Mucosa of descending colon (tissue), 3 donors: ENCODE measurements around the gene TECPR2. TPM values are rescaled to one million over a fixed set of nuclear protein-coding genes. Genes with fewer than 3 reads are reported as not detected.
A peak's percentile ranks its signal among the peaks of the same experiment; 100 is the strongest.

ENCODE experiments used
- ATAC-seq: fragments of 200-7000 bp; cut with Tn5 transposase; one replicate; pipeline ENCODE4 v1.9.1; 2020; ENCODE audit warnings: mild to moderate bottlenecking, moderate library complexity
- DNase-seq, 3 donors: peaks; one replicate each; pipeline ENCODE4 v3.0.0-alpha.2; 2020
- H3K36me3 ChIP-seq: fragments of 200-600 bp; one replicate; pipeline ENCODE4 v1.8.0; 2021; ENCODE audit warnings: low read depth, mild to moderate bottlenecking
- H3K4me1 ChIP-seq: fragments of 200-600 bp; one replicate; pipeline ENCODE4 v1.8.0; 2021; ENCODE audit warnings: low read depth, mild to moderate bottlenecking
- H3K4me3 ChIP-seq: fragments of 200-600 bp; one replicate; pipeline ENCODE4 v1.8.0; 2021; ENCODE audit warnings: mild to moderate bottlenecking
- H3K9me3 ChIP-seq: fragments of 200-600 bp; one replicate; pipeline ENCODE4 v1.8.0; 2021; ENCODE audit warnings: mild to moderate bottlenecking
- CTCF ChIP-seq: fragments of 200-600 bp; IDR thresholded peaks from one replicate; pipeline ENCODE4 v1.8.0; 2022; ENCODE audit warnings: antibody characterized with exemption, mild to moderate bottlenecking
- intact Hi-C, 2 donors: fragments of 100-400 bp; cut with DNase I in 1 of 2; cut with micrococcal nuclease in 1 of 2; formaldehyde crosslinking; loops; one replicate each; pipeline versions ENCODE4 v1.11.0 to v1.11.1; 2022; cut with DNase I, micrococcal nuclease
- total RNA-seq, 3 donors: library from RNA; stranded (reverse); fragmentation: NEBNext Ultra II Directional in 2 of 3; extraction: Animal tissue kit (Norgen Biotek cat#: 25700) in 2 of 3; gene quantifications; one replicate each; pipeline versions ENCODE4 v1.2.1 to v1.2.4, GENCODE V29; 2021 to 2023
- donor health status: DM: no; HTN: no; CAD: no; lungs with moderate emphysema.
- donor health status: DM: no; HTN: no; CAD: no.
- donor health status: DM: no; HTN: yes; CAD: no.

TECPR2 gene
- total RNA-seq, 3 donors from 2014 or later, result 11.2 to 33.5 (median 21.2) TPM

GRCh38 chr14:102356280-102356679, 6.5 kb upstream of the TECPR2 start:
- TF ChIP-seq CTCF, result no peak
- no peaks in the 10 kb centered on the region for H3K9me3 ChIP-seq
- intact Hi-C loops, result no loop called here
- ATAC-seq, result no peak
- no peaks in the 10 kb centered on the region for H3K36me3 ChIP-seq
- peaks cover 3% of the 10 kb centered on the region for H3K4me1 ChIP-seq
- no peak overlapping the region for H3K4me3 ChIP-seq
- DNase-seq, result no peak

- intact Hi-C loops, result no loop called here
- ATAC-seq, result no peak
These were observed 3.4 kb upstream of the TECPR2 start for GRCh38 chr14:102359341-102359740.

GRCh38 chr14:102360388-102360787, 2.4 kb upstream of the TECPR2 start:
- DNase-seq (no peak), ATAC-seq (no peak)
- H3K4me1 ChIP-seq, result peaks cover 18% of the 10 kb centered on the region
- no peak overlapping the region for H3K4me3 ChIP-seq
- TF ChIP-seq CTCF, result no peak
- intact Hi-C loops, result no loop called here
- no peaks in the 10 kb centered on the region for H3K36me3 ChIP-seq
- no peaks in the 10 kb centered on the region for H3K9me3 ChIP-seq

More at GRCh38 chr14:102359341-102359740, 3.4 kb upstream of the TECPR2 start:
- no peak for DNase-seq
- Histone ChIP-seq H3K4me3 (no peak overlapping the region), H3K36me3 (no peaks in the 10 kb centered on the region), H3K4me1 (peaks cover 18% of the 10 kb centered on the region), H3K9me3 (no peaks in the 10 kb centered on the region)
- no peak for TF ChIP-seq CTCF

- peaks cover 18% of the 10 kb centered on the region for H3K4me1 ChIP-seq
- intact Hi-C loops, result no loop called here
- no peaks in the 10 kb centered on the region for H3K9me3 ChIP-seq
- H3K4me3 ChIP-seq, result peak overlapping the region; percentile 75
- ATAC-seq, result peak; percentile 6
- no peak for TF ChIP-seq CTCF
- DNase-seq, result no peak
- H3K36me3 ChIP-seq, result no peaks in the 10 kb centered on the region
These were observed 657 bp upstream of the TECPR2 start for GRCh38 chr14:102362084-102362483.

- H3K9me3 ChIP-seq, result no peaks in the 10 kb centered on the region
- DNase-seq (peak in 1 of 3 donors; percentile 43), ATAC-seq (peak; percentile 58)
- no peak for TF ChIP-seq CTCF
- intact Hi-C loops, result no loop called here
- H3K36me3 ChIP-seq, result no peaks in the 10 kb centered on the region
- H3K4me3 ChIP-seq, result peak overlapping the region; percentile 75
- peaks cover 18% of the 10 kb centered on the region for H3K4me1 ChIP-seq
These were observed 622 bp downstream of the TECPR2 start for GRCh38 chr14:102363182-102363943.
